ENCODE results near the gene DNAH1.

- TF ChIP-seq POLR2A (IDR thresholded peaks at IDR 0.05) (no peak), CTCF (IDR thresholded peaks at IDR 0.05) (no peak)
These were observed 104.3 kb downstream of the DNAH1 start for GRCh38 chr3:52420388-52420787.

All from testis (tissue), 2 donors.